HG03432 (cell line): Measurements from ENCODE around the gene KRT9.
"Not testable (repeated sequence)": the region's sequence is repeated elsewhere in the genome, so short reads cannot be mapped to it uniquely, and the experiment has no call there.

ENCODE experiments used
- ATAC-seq: cut with Tn5 transposase; IDR thresholded peaks from one replicate; pipeline ENCODE4 v1.9.1; 2021; ENCODE audit warnings: mild to moderate bottlenecking, moderate library complexity; ENCODE audit not compliant: unreplicated experiment

KRT9 gene

DNA sequence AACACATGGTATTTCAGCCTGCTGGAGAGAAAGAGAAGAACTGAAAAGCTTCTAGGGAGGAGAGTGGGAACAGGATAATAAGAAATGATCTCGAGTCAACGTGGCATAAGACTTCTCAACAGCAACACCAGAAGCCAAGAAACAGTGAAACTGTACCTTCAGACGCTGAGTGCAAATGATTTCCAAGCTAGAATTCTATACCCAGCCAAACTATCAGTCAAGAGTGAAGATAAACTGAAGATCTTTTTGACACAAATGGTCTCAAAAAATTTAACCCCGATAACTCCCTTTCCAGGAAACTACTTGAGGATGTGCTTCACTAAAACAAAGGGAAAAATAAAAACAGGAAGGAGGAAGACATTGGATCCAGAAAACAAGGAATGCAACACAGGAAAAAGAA, 35.1 kb upstream of the KRT9 start:
- ATAC-seq: not testable (repeated sequence)

DNA sequence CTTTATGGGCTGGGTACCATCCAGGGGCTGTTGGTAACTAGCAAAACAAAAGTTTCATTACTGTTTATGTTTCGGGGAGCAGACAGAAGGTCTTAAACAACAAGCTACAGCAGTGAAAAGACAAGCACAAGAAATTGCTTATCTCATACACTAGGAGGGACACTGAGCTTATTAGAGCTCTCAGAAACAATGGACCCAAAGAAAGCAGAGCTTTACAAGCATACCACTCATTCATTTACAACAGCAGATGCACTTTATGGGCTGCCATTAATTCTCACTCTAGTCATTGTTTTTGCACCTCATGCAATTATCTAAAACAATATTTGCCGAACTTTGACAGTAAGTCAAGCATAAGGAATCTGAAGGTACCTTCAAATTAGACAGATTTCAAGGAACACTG, 30.7 kb upstream of the KRT9 start:
- no peak for ATAC-seq

DNA sequence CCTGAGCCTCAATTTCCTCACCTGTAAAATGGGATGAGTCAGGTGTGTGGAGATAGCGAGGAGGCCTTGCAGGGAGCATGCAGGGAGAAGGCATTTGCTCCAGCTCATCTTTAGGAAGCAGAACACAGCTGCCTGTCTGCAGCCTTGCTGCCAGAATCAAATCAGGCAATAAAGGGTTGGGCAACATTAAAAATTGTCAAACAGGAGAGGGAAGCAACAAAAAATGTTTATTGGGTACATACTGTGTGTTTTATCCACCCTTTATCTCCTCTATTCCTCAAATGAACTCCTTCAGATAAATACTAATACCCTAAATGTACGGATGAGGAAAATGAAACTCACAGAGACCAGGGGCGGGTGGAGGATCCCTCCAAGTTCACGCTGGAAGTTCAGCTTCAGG, 28.5 kb upstream of the KRT9 start:
- ATAC-seq: no peak

DNA sequence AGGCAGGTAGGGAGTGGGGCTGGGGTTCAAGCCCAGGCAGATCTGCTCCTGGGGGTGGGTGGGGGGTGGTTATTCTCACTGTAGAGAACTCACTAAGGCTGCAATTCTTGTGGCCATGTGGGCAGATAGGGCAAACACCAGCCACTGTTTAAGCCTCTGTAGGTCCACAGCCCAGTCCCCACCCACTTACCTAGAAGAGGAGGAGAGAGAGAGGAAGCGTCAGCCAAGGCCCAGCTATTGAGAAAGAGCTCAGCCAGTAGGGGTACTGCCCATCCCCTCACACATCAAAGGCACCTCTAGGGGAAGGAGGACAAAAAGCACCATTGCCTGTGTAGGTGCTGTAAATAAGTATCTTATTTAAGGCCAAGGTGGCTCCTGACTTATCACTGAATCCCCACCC, 27.8 kb upstream of the KRT9 start:
- ATAC-seq: no peak

DNA sequence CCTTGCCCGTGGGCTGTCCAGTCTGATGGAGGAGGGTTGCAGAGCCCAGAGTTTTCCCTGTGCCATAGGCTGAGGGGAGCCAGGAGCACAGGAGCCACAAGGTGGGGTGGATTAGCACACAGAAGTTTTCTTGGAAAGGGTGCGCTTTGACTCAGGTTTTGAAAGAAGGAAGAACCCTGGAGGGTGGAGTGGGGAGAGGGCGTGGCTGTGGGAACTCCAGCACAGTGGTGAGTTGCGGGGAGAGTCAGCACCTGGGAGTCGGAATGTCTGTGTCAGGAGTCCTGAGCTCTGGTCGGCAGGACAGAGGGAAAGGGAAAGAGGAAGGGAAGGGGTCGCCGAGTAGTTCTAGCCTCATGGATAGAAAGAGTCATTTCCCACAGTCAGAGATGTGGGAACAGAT, 23.7 kb upstream of the KRT9 start:
- ATAC-seq: no peak

DNA sequence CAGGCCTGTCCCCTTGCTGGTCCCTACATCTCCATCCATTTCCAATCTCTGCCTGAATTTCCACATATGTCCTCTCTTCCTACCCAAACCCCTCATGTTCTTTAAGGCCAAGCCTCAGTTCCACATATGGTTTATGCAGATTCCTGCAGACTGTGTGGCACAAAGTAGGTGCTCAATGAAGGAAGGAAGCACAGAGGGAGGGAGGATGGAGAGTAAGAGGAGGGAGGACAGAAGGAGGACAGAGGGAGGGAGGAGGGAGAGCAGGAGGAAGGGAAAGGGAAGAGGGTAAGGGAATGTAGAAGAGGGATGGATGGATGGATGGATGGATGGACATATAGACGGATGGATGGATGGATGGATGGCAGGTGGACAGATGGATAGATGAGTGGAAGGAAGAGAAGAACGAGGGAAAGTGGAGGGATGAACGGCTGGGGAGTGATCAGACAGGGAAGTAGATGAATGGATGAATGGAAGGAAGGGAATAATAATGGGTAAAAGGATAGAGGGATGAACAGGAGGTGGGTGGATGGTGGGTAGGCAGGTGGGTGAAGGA, 22.6 kb upstream of the KRT9 start:
- ATAC-seq: no peak

DNA sequence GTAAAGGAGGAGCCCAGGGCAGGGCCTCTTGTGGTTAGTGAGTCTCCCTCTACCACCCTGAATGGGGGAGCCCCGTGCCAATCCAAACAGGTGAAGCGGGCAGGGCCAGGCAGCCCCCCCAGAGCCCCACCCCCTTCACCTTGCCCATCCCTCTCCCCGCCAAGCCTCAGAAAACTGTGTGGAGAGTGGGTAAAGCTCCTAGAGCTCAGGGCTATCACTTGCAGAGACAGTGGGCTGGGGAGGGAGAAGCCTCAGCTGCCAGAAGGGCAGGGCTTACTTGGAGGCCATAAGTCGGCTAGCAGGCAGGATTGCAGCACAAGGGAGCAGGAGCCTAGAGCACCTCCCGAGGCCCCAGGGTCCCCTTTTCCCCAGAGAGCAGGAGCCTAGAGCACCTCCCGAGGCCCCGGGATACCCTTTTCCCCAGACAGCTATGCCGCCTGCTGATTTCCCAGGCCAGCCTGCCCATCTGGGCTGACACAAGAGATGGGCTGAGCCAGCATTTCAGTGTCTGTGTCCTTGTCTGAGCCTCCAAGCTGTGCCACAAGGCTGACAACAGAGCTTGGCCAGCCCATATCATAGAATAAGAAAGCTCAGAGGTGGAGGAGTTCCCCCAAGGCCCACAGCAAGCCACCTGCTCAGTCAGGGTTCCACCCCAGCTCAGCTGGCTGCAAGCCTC, 21.6 kb upstream of the KRT9 start:
- ATAC-seq: no peak

DNA sequence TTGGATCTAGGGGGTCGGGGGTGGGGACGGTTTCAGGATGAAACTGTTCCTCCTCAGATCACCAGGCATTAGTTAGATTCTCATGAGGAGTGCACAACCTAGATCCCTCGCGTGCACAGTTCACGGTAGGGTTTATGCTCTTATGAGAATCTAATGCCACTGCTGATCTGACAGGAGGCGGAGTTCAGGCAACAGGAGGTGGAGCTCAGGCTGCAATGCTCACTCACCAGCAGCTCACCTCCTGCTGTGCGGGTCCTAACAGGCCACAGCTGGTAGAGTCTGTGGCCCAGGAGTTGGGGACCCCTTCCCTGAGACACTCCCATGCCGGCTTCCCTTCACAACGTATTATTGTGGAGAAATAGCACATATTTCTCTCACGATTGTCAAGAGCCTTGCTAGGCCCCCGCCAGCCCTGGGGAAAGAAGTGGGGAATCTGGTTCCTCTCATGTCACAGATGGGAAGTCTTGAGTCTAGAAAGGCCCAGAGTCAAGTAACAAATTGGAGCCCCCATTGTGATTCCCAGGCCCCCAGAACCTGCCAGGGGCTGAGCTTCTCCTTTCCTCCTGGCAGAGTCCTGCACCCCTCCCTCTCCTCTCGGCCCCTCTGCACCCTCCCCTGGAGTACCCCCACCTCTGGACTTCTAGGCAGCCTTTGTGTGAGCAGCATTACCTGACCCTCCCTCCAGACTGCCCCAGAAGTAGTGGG, 20.9 kb upstream of the KRT9 start:
- ATAC-seq: no peak

DNA sequence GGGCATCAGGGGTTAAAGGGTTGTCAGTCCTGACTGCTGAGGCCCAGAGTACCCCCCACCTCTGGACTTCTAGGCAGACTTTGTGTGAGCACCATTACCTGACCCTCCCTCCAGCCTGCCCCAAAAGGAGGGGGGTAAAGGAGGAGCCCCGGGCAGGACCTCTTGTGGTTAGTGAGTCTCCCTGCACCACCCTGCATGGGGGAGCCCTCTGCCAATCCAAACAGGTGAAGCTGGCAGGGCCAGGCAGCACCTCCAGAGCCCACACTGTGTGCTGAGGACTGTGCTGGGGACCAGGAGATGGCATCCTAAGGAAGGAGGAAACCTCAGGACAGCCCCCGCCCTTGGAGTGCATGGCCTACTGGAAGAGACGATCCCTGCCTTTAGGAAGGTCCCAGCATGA, 17.4 kb upstream of the KRT9 start:
- no peak for ATAC-seq

DNA sequence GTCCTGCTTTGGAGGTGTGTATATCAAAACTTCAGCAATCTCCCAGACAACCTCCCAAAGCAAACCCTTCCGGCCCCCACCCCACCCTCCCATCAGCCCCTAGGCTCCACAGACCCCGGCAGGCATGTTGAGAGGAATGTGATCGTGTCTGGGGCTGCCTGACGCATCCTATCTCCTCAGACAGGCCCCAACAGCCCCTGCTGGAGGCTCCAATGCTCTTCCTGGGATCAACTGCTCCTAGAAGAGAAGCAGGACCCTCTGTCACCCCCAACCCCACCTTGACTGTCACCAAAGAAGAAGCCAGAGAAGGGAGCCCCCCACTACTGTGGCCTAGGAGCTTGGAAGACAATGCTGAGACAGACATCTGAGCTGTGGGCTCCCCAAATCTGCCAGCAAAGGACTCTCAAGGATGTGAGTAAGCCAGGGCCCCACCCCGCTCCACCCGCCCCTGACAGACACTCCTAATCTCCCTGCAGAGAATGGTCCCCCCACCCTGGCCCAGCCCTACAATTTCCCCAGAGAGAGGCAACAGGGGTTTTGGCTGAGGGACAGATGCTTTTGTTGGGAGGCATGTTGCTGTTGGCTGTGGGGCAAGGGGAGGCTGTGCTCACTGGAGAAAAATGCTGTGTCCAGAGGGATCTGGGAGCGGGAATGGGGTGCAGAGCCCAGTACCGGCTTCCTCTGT, 16.4 kb upstream of the KRT9 start:
- ATAC-seq: no peak

DNA sequence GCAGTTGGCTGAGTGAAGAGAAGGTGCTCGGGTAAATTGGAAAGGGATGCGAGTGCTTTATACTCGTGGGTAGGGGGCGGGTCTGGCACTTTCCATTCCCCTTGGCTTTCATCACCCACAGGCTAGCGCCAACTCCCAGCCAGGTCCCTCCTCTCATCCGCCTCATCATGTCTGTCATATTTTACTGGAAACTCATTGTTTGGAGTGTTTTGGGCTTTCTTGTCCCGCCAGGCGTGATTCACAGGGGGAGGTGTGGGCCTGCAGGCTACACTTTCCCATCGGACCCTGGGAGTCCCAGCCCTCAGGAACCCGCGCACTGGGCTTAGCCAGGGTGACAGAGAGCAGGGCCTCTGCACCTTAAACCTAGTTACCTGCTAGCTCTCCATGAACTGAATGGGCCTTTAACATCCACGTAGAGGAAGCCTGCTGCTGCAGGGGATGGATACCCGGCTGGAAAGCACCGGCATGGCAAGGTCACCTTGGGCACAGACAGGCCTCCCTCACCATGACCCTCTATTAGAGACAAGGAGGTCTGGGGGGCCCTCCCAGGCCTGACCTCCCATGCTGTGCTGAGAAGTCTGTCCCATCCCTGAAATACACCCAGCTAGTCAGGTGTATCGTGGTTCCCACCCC, 15.1 kb upstream of the KRT9 start, which contains the start of gene KRT14:
KRT14 (minus strand) TSS at position 33 of the 633 bp plus-strand sequence. CDS start 61 bp downstream, outside the sequence.
- ATAC-seq: no peak

DNA sequence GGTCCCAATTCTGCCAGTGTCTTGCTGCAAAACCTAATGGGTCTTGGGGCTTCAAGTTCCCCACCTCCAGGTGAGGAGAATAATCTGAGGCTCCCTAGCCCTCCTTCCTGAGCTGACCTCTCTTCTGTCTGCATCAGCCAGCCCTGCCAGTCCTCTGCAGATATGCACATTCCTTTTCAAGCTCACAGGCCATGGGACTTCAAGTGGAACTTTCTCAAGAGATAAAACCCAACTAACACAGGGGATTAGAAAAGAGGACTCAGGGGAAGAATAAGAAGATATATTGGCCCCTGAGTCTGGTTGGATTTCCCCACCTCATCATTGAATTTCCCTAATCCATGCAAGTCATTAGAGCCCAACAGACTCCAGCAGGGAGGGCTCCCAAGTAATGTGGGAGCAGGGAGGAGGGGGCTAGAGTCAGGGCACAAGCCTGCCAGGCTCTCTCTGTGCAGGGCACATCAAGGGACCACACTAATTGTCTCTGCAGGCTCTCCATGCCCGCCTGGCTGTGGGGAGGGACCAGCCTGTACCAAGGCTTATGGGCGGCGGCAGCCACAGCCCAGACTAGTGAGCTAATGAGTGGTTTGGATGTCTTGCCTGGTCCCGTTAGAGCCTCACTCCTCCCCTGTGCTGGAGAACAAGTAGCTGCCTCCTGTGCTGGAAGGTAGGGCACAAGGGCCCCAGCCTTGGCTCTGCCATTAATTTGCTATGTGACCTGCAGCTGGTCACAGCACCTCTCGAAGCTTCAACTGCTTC, 13.6 kb upstream of the KRT9 start:
- no peak for ATAC-seq

DNA sequence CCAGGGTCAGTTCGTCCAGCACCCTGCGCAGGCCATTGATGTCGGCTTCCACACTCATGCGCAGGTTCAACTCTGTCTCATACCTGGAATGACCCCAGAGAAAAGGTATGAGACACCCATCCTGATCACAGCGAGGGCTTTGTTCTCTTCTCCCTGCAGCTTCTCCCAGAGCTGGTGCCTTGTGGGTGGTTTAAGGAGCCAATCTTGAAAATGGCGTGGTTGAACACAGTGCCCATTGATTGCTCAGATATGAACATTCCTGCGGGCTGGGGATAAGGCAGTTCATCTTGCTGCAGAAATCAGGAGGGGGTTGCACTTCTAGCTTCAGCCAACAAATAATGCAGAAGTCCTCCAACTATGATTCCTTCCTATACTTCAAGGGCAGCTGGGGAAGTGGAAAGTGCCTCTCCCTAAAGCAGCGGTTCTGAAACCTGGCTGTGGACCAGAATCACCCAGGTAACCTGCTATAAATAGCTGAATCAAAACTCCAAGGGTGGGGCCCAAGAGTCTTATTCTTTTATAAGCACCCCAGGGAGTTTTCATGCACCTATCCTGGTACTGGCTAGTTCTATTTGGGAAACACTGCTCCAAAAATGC, 12.6 kb upstream of the KRT9 start:
- not testable (repeated sequence) for ATAC-seq

DNA sequence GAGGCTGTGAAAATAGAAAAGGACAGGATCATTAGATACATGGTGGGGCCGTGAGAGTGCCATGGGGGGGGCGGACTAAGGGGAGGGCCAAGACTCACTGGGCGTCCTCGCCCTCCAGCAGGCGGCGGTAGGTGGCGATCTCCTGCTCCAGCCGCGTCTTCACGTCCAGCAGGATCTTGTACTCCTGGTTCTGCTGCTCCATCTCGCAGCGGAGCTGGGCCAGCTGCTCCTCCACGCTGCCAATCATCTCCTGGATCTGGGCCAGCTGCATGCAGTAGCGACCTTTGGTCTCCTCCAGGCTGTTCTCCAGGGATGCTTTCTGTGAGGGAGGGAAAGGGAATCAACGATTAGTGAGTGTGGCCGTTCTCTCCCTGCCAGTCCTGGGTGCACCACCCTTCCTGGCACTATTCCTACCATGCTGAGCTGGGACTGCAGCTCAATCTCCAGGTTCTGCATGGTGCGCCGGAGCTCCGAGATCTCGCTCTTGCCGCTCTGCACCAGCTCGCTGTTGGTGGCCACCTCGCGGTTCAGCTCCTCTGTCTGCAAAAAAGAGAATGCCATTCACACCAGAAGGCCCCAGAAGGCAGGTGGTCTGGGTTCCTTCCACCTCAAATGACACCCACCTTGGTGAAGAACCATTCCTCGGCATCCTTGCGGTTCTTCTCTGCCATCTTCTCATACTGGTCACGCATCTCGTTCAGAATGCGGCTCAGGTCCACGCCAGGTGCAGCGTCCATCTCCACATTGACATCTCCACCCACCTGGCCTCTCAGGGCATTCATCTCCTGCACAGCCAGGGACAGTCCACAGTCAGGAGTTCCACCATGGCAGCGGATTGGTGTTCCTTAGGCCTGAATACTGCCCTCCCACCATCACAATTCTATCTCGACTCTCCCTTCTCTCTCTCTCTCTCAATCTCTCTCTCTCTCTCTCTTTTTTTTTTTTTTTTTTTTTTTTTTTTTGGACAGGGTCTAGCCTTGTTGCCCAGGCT, 11.6 kb upstream of the KRT9 start:
- ATAC-seq: no peak

DNA sequence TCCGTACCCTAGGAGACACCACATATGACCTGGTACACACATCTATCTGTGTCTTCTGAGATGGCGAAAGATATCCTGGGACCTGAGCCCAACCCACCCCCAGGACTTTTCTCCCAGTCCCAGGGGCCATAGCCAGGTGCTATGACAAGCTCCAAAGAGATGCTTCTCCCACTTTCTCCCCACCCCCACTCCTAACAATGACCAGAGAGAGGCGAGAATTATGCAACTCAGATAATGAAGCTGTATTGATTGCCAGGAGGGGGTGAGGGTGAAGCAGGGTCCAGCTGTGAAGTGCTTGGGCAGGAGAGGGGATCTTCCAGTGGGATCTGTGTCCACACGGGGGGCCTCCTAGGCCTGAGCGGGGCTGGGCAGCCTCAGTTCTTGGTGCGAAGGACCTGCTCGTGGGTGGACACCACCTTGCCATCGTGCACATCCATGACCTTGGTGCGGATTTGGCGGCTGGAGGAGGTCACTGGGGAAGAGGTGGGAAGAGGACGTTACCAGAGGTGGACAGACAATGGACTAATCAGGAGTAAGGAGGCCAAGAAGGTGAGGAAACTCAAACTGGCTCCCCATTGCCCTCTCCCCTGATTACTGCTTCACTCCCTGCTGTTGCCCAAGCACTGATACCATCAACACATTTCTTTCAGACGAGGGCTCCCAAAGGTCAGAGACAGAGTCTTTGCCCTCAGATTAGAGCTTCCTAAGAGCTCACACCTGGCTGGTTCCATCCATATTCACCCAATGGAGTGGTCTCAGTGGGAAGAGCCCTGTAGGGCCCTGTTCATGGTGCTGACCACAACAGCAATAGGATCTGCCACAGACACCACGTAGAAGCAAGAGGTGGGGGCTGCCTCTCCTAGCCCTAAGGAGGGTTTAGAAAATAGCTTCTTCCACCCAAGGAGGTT, 10.5 kb upstream of the KRT9 start:
- ATAC-seq: not testable (repeated sequence)

DNA sequence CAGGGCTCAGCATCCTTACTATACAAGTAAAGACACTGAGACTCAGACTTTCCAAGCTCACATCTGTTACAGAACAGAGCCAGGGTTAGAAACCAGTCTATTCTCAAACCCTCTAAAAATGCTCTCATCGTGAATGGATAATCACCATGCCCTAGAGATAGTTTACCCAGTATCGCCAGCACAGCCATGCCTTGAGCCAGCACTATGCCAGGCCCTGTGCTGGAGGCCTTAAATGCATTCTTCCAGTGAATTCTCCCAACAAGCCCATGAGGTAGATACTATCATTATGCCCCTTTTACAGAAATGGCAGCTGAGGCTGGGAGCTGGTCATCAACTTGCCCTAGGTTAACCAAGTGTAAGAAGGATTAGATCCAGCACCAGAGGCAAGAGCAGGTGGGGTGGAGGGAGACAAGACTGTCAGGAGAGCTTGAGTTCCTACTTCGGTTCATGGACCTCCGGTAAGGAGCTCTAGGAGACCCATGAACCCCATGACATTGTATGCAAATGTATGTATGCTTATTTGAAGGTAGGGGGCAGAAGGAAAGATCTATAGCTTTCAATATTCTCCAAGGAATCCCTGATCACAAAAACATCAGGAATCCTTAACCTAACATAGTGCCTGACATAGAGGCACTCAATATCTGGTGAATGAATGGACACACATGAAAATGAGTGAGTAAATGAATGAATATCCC, 9.7 kb upstream of the KRT9 start:
- no peak for ATAC-seq

DNA sequence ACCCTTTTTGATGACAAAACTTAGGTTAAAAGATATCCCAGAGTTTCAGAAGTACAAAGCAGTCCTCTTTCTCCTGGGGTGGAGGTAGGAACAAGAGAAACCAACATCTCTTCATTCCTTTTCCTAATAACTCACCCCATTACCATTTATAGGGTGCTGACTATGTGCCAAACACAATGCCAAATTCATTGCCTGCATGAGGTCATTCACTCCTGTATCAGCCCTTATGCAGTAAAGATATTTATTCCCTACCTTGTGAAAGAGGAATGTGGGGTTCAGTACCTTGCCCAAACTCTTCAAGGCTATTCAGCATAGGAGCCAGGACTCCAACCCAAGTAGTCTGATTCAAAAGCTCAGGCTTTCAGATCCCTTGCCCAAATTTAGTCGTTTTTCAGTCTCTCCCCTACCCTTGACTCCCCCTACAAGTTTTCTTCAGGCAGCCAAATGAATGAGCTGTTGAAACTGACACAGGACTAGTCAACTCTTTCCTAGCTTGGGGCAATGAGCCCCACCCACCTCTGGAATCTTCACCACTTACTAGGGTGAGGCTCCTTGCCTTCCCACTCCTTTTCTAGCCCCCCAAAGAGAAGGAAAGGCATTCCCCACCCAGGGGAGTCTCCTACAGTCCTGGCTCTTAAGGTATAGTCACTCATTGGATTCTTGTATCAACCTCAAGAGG, 9.0 kb upstream of the KRT9 start:
- ATAC-seq: no peak
